Left renal cortex interstitium (tissue), 4 donors: Measurements from ENCODE around the gene TMPRSS4. TPM values are rescaled to one million over a fixed set of nuclear protein-coding genes. Genes with fewer than 3 reads are reported as not detected.
"Not testable (repeated sequence)": the region's sequence is repeated elsewhere in the genome, so short reads cannot be mapped to it uniquely, and the experiment has no call there.

Experiments
- DNase-seq, 4 donors: peaks; one replicate each; pipeline ENCODE4 v3.0.0-alpha.2; 2013; ENCODE audit warnings: low read depth in 4 of 4, low spot score in 2 of 4, missing footprints in 1 of 4
- polyA plus RNA-seq, 4 donors: library from polyadenylated mRNA; unstranded; fragments of 120-200 nt; gene quantifications; one replicate each; pipeline ENCODE4 v1.2.1, GENCODE V29; 2013; ENCODE audit not compliant: insufficient read length in 4 of 4

The TMPRSS4 gene
- polyA plus RNA-seq, 4 donors: 25.8 to 39.6 (median 32.0) TPM

- DNase-seq: no peak
Observed at GRCh38 chr11:118054712-118055640, 21.9 kb upstream of the TMPRSS4 start.

DNA sequence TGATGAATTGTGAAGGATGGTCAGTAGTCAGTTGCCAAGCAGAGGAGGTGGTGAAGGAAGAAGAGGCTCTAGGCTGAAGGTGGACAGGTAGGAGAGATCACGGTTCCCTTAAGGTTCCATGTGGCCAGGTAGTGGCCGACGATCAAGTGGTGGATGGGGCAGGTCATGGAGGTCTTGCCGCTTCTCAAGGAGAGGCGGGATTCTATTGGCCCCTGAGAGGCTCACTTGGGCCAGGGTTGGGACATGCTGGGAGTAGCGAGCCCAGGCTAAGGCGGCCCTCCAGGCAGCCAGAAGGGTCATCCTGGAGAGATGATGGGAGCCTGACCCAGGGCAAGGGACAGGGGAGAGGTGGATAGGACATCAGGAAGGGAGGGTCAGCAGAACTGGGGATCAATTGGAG lies 20.9 kb upstream of the TMPRSS4 start:
- no peak for DNase-seq

DNA sequence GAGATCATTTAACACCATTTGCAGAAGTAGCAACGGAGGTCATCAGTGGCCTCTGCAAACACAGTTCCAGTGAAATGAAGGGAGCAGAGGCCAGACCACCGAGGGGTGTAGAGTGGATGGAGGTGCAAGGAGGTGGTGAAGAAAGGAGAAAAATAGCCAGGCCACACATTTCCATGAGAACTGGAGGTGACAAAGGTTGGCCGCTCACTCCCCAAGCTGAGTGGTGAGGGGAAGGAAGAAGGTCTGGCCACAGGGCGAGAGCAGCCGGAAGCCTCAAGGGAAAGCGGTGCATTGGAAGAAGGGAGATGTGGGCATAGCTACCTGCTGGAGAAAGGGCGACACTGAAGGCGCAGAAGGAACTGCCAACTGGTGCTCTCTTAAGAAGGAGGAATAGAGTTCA lies 20.1 kb upstream of the TMPRSS4 start:
- no peak for DNase-seq

DNA sequence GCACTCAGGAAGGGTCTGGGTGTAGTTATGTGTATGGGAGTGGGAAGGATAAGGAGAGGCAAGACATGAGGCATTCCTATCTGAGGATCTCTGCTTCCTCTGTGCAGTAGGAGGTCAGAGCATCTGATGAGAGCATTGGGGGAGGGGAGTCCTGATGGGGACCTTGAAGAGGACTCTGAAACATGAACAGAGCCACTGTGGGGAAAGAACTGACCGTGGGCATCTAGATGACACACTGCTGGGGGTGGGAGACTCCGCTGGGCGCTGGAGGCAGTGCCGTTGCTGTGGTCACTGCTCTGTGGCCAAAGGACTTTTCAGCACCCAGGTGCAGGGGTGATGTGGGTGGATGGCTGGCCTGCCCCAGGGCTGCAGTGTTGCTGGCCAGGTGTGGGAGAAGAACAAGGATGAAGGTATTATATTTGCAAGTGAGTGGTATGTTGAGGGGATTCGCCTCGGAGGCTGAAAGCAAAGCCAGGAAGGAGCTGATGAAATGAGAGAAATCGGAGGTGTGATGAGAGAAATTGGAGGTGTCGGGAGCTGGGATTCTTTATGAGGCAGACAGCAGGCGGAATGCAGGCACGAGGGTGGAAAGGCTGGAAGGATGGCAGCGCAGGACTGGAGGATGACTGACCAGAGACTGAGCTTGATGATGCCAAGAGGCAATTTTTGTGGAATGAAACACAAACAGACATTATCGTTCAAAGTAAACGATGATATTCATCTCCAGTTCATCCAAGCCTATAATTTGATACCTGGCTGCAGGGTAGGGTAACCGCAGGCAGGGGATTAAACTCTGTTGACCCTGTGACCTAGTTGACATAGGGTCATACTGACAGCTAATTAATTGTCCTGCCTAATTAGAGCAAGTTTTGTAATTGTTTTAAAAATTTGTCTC lies 19.4 kb upstream of the TMPRSS4 start:
- DNase-seq: no peak

DNA sequence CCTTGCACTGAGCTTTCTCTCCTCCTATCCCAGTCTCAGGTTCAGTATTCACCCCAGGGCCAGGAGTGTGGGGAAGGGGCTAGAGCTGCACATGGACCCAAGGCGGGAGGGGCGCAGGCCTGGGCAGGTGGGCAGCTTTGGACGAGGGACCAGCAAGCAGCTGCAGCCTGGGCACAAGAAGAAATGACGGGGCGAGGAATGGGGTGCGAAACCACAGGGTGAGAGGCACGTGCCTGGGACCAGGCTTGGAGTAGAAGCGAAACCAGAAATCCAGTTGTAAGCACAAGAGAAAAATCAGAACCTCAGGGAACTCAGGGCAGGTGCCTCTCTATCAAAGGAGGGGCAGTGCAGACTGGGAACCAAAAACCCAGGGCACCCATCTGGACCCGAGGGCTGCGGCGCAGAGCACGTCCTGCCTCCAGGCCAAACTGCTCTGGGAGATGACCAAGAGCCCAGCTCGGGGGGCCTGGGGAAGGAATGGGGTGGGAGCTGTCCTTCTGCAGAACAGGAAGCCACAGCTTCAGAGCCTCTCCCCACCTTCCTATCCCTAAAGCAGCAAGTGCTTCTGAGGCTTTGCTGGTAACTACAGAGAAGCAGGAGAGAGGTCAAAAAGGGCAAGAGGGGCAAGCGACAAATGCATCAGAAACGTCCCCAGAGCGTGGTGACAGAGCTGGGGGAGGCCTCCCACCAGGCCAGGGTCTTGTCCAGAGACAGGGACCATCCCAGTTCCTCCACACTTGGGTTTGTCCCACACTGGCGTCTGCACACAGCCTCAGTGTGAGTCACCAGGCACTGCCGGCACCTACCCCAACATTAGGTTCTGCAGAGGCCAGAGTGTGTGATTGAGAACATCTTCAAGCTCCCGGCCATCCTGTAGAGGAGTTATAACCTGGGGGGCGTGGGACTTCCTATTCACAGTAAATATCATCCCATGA lies 18.3 kb upstream of the TMPRSS4 start:
- DNase-seq: no peak

DNA sequence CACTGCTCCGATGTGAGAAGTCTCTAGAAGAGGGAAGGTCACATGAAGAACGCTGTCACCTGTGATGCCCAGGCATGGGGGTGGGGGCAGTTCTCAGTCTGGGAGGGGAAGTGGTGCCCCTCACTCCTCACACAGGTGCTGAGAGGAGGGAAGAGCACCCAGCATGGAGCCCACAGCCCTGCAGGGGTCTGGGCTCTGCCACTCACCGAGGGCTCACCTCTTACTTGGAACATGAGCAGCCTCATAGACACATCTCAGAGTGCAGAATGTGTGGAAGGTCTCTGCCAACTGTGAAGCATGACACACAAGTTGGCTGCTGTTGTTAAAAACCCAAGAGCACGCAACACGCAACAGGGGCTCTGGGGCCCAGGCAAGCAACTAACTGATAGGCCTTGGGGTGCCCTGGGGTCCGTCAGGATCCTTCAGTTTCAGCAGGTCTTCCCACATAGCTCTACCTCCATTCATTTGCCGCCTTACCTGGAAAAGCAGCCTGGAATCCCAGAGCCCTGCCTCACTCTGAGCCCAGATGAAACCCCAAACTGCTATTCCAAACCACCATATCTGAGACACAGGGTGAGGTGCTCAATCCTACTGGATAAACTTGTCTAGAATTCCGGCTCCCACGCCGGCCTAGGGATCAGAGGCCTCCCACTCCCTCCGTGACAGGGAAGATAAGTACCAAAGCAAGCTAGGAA lies 17.5 kb upstream of the TMPRSS4 start:
- no peak for DNase-seq

GRCh38 chr11:118060081-118060661 lies 16.7 kb upstream of the TMPRSS4 start:
- DNase-seq: no peak

GRCh38 chr11:118060869-118061268 lies 16.0 kb upstream of the TMPRSS4 start:
- DNase-seq: no peak

- DNase-seq: no peak
Observed at GRCh38 chr11:118061586-118062125, 15.2 kb upstream of the TMPRSS4 start.

DNA sequence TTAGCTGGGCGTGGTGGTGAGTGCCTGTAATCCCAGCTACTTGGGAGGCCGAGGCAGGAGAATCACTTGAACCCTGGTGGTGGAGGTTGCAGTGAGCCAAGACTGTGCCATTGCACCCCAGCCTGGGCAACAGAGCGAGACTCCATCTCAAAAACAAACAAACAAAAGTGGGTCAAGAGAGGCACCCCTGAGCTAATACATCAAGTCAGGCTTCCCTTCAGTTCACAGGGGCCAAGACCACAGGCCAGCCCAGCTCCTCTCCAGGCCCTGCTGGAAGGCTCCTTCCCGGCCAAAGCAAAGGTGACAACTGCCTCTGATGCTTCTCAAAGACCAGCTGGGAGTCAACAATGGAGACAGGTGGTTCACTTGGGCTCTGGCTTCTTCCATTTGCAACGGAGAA lies 14.7 kb upstream of the TMPRSS4 start:
- DNase-seq: not testable (repeated sequence)

GRCh38 chr11:118062631-118063030 lies 14.2 kb upstream of the TMPRSS4 start:
- not testable (repeated sequence) for DNase-seq

- DNase-seq: no peak
Observed at GRCh38 chr11:118064956-118065355, 11.9 kb upstream of the TMPRSS4 start.

GRCh38 chr11:118065384-118065783 lies 11.5 kb upstream of the TMPRSS4 start:
- no peak for DNase-seq

- no peak for DNase-seq
Observed at GRCh38 chr11:118067006-118067405, 9.9 kb upstream of the TMPRSS4 start.

- no peak for DNase-seq
Observed at GRCh38 chr11:118068206-118068944, 8.5 kb upstream of the TMPRSS4 start.

DNA sequence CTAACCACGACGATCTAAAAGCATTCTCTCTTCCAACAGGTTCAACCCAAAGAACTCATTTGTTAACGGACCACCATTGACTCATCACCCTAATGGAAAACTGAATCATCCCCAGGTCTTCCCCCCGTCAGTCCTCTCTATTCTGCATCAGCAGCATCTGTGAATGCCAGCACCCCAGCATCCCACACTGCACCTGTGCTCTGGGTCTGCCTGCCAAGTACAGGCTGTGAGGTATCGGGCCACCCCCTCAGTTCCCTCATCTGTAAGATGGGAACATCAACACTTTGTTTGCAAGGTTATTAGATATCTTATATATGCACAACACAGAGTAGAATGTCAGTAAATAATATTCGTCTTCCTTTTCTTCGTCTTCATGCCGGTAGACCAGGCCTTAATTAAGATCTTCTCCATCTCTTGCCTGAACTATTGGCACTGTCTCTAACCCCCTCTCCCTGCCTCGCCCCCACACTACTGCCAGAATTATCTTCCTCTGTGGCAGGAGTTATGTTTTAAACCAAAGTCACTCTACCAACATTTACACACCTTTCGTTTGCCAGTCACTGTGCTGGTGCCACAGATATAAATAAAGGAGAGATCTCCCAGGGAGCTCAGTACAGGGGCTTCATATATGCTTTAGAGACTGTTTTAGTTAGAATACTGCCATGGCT lies 7.8 kb upstream of the TMPRSS4 start:
- no peak for DNase-seq

DNA sequence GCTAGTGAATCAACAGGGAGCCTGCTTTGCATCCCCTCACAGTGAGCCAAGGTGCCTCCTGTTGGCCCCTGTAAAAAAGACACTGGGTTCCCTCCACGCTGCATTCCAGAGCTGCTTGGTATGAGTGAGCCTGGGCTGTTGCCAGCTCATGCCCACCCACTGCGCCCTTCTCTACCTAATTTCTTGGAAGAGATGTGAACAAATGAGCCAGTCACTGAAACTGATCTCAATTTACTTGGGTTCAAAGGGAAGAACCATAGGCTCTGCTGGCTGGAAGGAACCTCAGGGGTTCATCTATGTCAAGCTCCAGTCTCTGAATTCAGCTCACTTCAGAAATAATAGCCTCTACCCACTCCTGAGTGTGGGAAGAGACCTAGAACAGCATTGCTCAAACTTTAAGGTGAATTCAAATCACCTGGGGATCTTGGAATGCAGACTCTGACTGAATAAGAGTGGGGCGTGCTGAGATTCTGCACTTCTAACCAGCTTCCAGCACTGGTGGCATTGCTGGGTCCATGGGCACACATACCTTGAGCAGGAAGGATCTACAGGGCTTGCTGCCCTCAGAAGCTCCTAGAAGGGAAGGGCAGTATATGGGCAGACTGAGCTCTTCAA lies 5.4 kb upstream of the TMPRSS4 start:
- no peak for DNase-seq
